Endodermal cell (in vitro differentiated cells): Measurements from ENCODE around the gene TSPAN6. TPM values are rescaled to one million over a fixed set of nuclear protein-coding genes. Genes with fewer than 3 reads are reported as not detected.

Experiments
- DNase-seq: peaks from one replicate; pipeline ENCODE4 v3.0.0-alpha.2; 2017
- H3K27ac ChIP-seq: 2 replicates; pipeline ENCODE4 v1.5.1; 2013; ENCODE audit warnings: mild to moderate bottlenecking, low read depth, low read length, moderate library complexity
- H3K27me3 ChIP-seq: 2 replicates; pipeline ENCODE4 v1.6.1; 2013; ENCODE audit warnings: mild to moderate bottlenecking, low read length, moderate library complexity; ENCODE audit not compliant: insufficient read depth, control insufficient read depth, poor library complexity, severe bottlenecking
- H3K36me3 ChIP-seq: 2 replicates; pipeline ENCODE4 v1.7.0; 2013; ENCODE audit warnings: mild to moderate bottlenecking, low read length, moderate library complexity; ENCODE audit not compliant: control insufficient read depth, insufficient read depth
- H3K4me1 ChIP-seq: one replicate; pipeline ENCODE4 v1.7.0; 2013; ENCODE audit warnings: low read length; ENCODE audit not compliant: control insufficient read depth, insufficient read depth
- H3K4me3 ChIP-seq: 2 replicates; pipeline ENCODE4 v1.5.1; 2013; ENCODE audit warnings: mild to moderate bottlenecking, low read length, moderate library complexity
- H3K9ac ChIP-seq: 2 replicates; pipeline ENCODE4 v1.6.1; 2013; ENCODE audit warnings: mild to moderate bottlenecking, low read length, moderate library complexity; ENCODE audit not compliant: poor library complexity, severe bottlenecking; ENCODE audit errors: extremely low read depth
- H3K9me3 ChIP-seq: 2 replicates; pipeline ENCODE4 v1.6.1; 2013; ENCODE audit warnings: mild to moderate bottlenecking, low read length, moderate library complexity; ENCODE audit not compliant: control insufficient read depth
- H3K27ac Mint-ChIP-seq: 2 replicates; pipeline ENCODE4 v1.8.0; 2020; ENCODE audit warnings: mixed read lengths
- H3K27me3 Mint-ChIP-seq: 2 replicates; pipeline ENCODE4 v1.8.0; 2021; ENCODE audit warnings: mild to moderate bottlenecking, mixed read lengths; ENCODE audit not compliant: insufficient read depth
- H3K36me3 Mint-ChIP-seq: 2 replicates; pipeline ENCODE4 v1.8.0; 2020; ENCODE audit warnings: low read depth, mixed read lengths
- H3K4me1 Mint-ChIP-seq: 2 replicates; pipeline ENCODE4 v1.8.0; 2020; ENCODE audit warnings: mixed read lengths
- H3K4me3 Mint-ChIP-seq: 2 replicates; pipeline ENCODE4 v1.8.0; 2020; ENCODE audit warnings: mild to moderate bottlenecking, moderate library complexity, mixed read lengths
- H3K9me3 Mint-ChIP-seq: 2 replicates; pipeline ENCODE4 v1.8.0; 2020; ENCODE audit warnings: mild to moderate bottlenecking, mixed read lengths
- CTCF ChIP-seq: fragments of 200-600 bp; sonication (generic); conservative IDR thresholded peaks from 2 replicates; pipeline ENCODE4 v1.5.0; 2021; ENCODE audit warnings: antibody characterized with exemption, mild to moderate bottlenecking
- WGBS, 2 experiments: methylation state at CpG; one replicate each; pipeline versions ENCODE4 v1.1.5 to v1.1.7; 2013; ENCODE audit warnings: missing lambda C conversion rate in 2 of 2, mixed read lengths in 1 of 2; ENCODE audit not compliant: insufficient coverage in 1 of 2, insufficient read length in 1 of 2; 5-methylcytosine and 5-hydroxymethylcytosine counted together
- total RNA-seq, 2 donors: library from RNA; stranded (reverse); fragmentation: NEBNext Ultra II Directional in 1 of 2; extraction: Animal tissue kit (Norgen Biotek cat#: 25700) in 1 of 2; gene quantifications; 2 replicates in 1 of 2; 3 replicates in 1 of 2; pipeline ENCODE4 v1.2.1, GENCODE V29; 2021

Gene TSPAN6
- total RNA-seq, 2 donors from 2014 or later = 60.4 to 77.7 TPM

- H3K4me3 Mint-ChIP-seq = no peak overlapping the region
- DNase-seq = no peak
- Histone ChIP-seq H3K27me3 (no peaks in the 10 kb centered on the region), H3K9me3 (no peaks in the 10 kb centered on the region), H3K27ac (no peak overlapping the region), H3K9ac (no peak overlapping the region), H3K36me3 (no peaks in the 10 kb centered on the region), H3K4me1 (no peaks in the 10 kb centered on the region), H3K4me3 (no peak overlapping the region)
- no peaks in the 10 kb centered on the region for H3K36me3 Mint-ChIP-seq
- WGBS, 2 experiments = 90 to 96% methylated on average over 4 to 10 of the region's 11 CpGs
- peaks cover 14% of the 10 kb centered on the region for H3K9me3 Mint-ChIP-seq
- peaks cover 5% of the 10 kb centered on the region for H3K27me3 Mint-ChIP-seq
- H3K4me1 Mint-ChIP-seq = peaks cover 3% of the 10 kb centered on the region
- H3K27ac Mint-ChIP-seq = no peak overlapping the region
- TF ChIP-seq CTCF = no peak
Measured at GRCh38 chrX:100643212-100643611, 6.6 kb upstream of the TSPAN6 start.

DNA sequence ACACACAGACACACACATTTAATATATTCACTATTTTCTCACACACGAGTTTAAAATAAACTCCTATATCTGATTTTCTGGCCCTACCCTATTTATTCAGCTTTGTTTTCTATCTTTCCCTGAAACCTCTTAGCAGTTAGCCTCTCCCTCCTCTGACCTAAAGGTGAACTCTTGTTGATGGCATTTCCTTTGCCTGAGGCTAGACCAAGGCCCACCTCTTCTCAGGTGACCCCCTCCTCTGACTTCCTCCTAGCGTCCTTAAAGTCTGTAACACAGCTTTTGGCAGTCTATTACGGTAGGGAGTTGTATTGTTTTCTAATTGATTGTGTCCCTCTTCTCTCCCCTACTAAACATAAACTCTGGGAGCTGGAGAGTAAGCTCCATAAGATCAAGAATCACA is 5.7 kb upstream of the TSPAN6 start:
- H3K27ac ChIP-seq = no peak overlapping the region
- no peaks in the 10 kb centered on the region for H3K36me3 ChIP-seq
- no peaks in the 10 kb centered on the region for H3K36me3 Mint-ChIP-seq
- 67 to 81% methylated on average over 1 of the region's 3 CpGs for WGBS, 2 experiments
- H3K27ac Mint-ChIP-seq = no peak overlapping the region
- no peaks in the 10 kb centered on the region for H3K9me3 ChIP-seq
- peaks cover 5% of the 10 kb centered on the region for H3K27me3 Mint-ChIP-seq
- H3K4me3 ChIP-seq = no peak overlapping the region
- TF ChIP-seq CTCF = no peak
- no peaks in the 10 kb centered on the region for H3K27me3 ChIP-seq
- no peak for DNase-seq
- H3K9me3 Mint-ChIP-seq = peaks cover 14% of the 10 kb centered on the region
- no peaks in the 10 kb centered on the region for H3K4me1 ChIP-seq
- no peaks in the 10 kb centered on the region for H3K4me1 Mint-ChIP-seq
- H3K4me3 Mint-ChIP-seq = no peak overlapping the region
- H3K9ac ChIP-seq = no peak overlapping the region

GRCh38 chrX:100635989-100636320 is 651 bp downstream of the TSPAN6 start:
- peak overlapping the region; percentile 83 for H3K4me3 Mint-ChIP-seq
- peaks cover 14% of the 10 kb centered on the region for H3K4me1 Mint-ChIP-seq
- Histone ChIP-seq H3K4me3 (peak overlapping the region; percentile 87), H3K9me3 (no peaks in the 10 kb centered on the region), H3K36me3 (peaks cover 19% of the 10 kb centered on the region), H3K27ac (peak overlapping the region; percentile 89), H3K9ac (peak overlapping the region; percentile 92), H3K27me3 (no peaks in the 10 kb centered on the region), H3K4me1 (no peaks in the 10 kb centered on the region)
- no peak for DNase-seq
- WGBS, 2 experiments = 0 to 2% methylated on average over 2 to 8 of the region's 8 CpGs
- H3K27ac Mint-ChIP-seq = peak overlapping the region; percentile 99
- H3K36me3 Mint-ChIP-seq = peaks cover 26% of the 10 kb centered on the region
- H3K9me3 Mint-ChIP-seq = peaks cover 20% of the 10 kb centered on the region
- no peaks in the 10 kb centered on the region for H3K27me3 Mint-ChIP-seq
- no peak for TF ChIP-seq CTCF
